CD8-positive, alpha-beta memory T cell (primary cell): ENCODE results near the gene NAPB. TPM values are rescaled to one million over a fixed set of nuclear protein-coding genes. Genes with fewer than 3 reads are reported as not detected.

Source experiments
- CTCF ChIA-PET: fragments of 350-600 bp; sonication (Branson Sonifier 250); formaldehyde crosslinking; loops from one replicate; lab custom pipeline; 2021; ENCODE audit warnings: antibody characterized with exemption; lab: Charles Lee
- POLR2A ChIA-PET: fragments of 350-600 bp; sonication (Branson Sonifier 250); formaldehyde crosslinking; loops from one replicate; lab custom pipeline; 2021; ENCODE audit warnings: antibody characterized with exemption; lab: Charles Lee
- DNase-seq, 5 donors: peaks; one replicate each; pipeline versions ENCODE4 v3.0.0 to v3.0.0-alpha.2; 2020 to 2022; ENCODE audit warnings: mixed read lengths in 1 of 5
- H3K27ac ChIP-seq: one replicate; pipeline ENCODE4 v1.7.0; 2013; ENCODE audit warnings: low read depth, mild to moderate bottlenecking, low read length, moderate library complexity
- H3K27me3 ChIP-seq: 2 replicates; pipeline ENCODE4 v1.7.0; 2013; ENCODE audit warnings: low read length, mild to moderate bottlenecking; ENCODE audit not compliant: insufficient read depth, poor library complexity, severe bottlenecking
- H3K36me3 ChIP-seq: 2 replicates; pipeline ENCODE4 v1.7.0; 2013; ENCODE audit warnings: mild to moderate bottlenecking, low read length, moderate library complexity; ENCODE audit not compliant: insufficient read depth
- H3K4me1 ChIP-seq: 2 replicates; pipeline ENCODE4 v1.7.0; 2013; ENCODE audit warnings: mild to moderate bottlenecking, low read length, moderate library complexity; ENCODE audit not compliant: insufficient read depth
- H3K4me3 ChIP-seq: 2 replicates; pipeline ENCODE4 v1.7.0; 2013; ENCODE audit warnings: mild to moderate bottlenecking, low read length
- H3K9me3 ChIP-seq: 2 replicates; pipeline ENCODE4 v1.7.0; 2013; ENCODE audit warnings: mild to moderate bottlenecking, low read length
- H3K27ac Mint-ChIP-seq, 8 donors: one replicate each; pipeline ENCODE4 v1.8.0; 2020 to 2021; ENCODE audit warnings: mixed read lengths in 8 of 8, mild to moderate bottlenecking in 6 of 8, inconsistent platforms in 3 of 8, moderate library complexity in 3 of 8
- H3K27me3 Mint-ChIP-seq, 2 donors: one replicate each; pipeline ENCODE4 v1.8.0; 2020 to 2021; ENCODE audit warnings: mixed read lengths in 2 of 2, mild to moderate bottlenecking in 1 of 2, moderate library complexity in 1 of 2
- H3K36me3 Mint-ChIP-seq, 3 donors: one replicate each; pipeline ENCODE4 v1.8.0; 2020 to 2021; ENCODE audit warnings: mixed read lengths in 3 of 3, inconsistent platforms in 1 of 3, mild to moderate bottlenecking in 1 of 3
- H3K4me1 Mint-ChIP-seq, 3 donors: one replicate each; pipeline ENCODE4 v1.8.0; 2020 to 2021; ENCODE audit warnings: mixed read lengths in 3 of 3, inconsistent platforms in 1 of 3, mild to moderate bottlenecking in 1 of 3
- H3K4me3 Mint-ChIP-seq, 7 donors: one replicate each; pipeline ENCODE4 v1.8.0; 2020 to 2021; ENCODE audit warnings: mixed read lengths in 7 of 7, mild to moderate bottlenecking in 6 of 7, moderate library complexity in 4 of 7, inconsistent platforms in 2 of 7
- H3K9me3 Mint-ChIP-seq, 5 donors: one replicate each; pipeline ENCODE4 v1.8.0; 2020 to 2022; ENCODE audit warnings: mixed read lengths in 5 of 5, mild to moderate bottlenecking in 3 of 5, moderate library complexity in 2 of 5, inconsistent platforms in 1 of 5
- polyA plus RNA-seq: library from polyadenylated mRNA; unstranded; fragments of 300-500 nt; fragmentation: Illumina TruSeq; gene quantifications from one replicate; pipeline ENCODE4 v1.2.3, GENCODE V29; 2021
- total RNA-seq, 2 experiments: library from RNA; stranded (reverse); gene quantifications; one replicate each; pipeline ENCODE4 v1.2.3, GENCODE V29; 2021

Gene NAPB
- total and polyA plus RNA-seq, 3 experiments from 2014 or later = 5.2 to 7.6 (median 7.4) TPM

GRCh38 chr20:23337312-23337711 lies 84.0 kb downstream of the NAPB start:
- Mint-ChIP-seq H3K36me3 (no peaks in the 10 kb centered on the region), H3K4me1 (peaks cover 0 to 5% (median 0%) of the 10 kb centered on the region in 3 donors), H3K27ac (no peak overlapping the region), H3K9me3 (no peaks in the 10 kb centered on the region), H3K4me3 (no peak overlapping the region), H3K27me3 (peaks cover 4 to 16% of the 10 kb centered on the region in 2 donors)
- H3K4me1 ChIP-seq = no peaks in the 10 kb centered on the region
- H3K27me3 ChIP-seq = no peaks in the 10 kb centered on the region
- POLR2A ChIA-PET = no interaction called here
- no peak overlapping the region for H3K4me3 ChIP-seq
- CTCF ChIA-PET = no interaction called here
- no peaks in the 10 kb centered on the region for H3K9me3 ChIP-seq
- no peak overlapping the region for H3K27ac ChIP-seq
- no peaks in the 10 kb centered on the region for H3K36me3 ChIP-seq
- DNase-seq = no peak

GRCh38 chr20:23336476-23336875 lies 84.8 kb downstream of the NAPB start:
- H3K36me3 ChIP-seq = no peaks in the 10 kb centered on the region
- Mint-ChIP-seq H3K4me3 (no peak overlapping the region), H3K27me3 (peaks cover 4 to 14% of the 10 kb centered on the region in 2 donors), H3K27ac (no peak overlapping the region), H3K9me3 (no peaks in the 10 kb centered on the region), H3K4me1 (peaks cover 0 to 5% (median 0%) of the 10 kb centered on the region in 3 donors), H3K36me3 (no peaks in the 10 kb centered on the region)
- H3K4me1 ChIP-seq = no peaks in the 10 kb centered on the region
- no peak overlapping the region for H3K27ac ChIP-seq
- H3K27me3 ChIP-seq = no peaks in the 10 kb centered on the region
- ChIA-PET CTCF (no interaction called here), POLR2A (no interaction called here)
- no peak for DNase-seq
- H3K4me3 ChIP-seq = no peak overlapping the region
- H3K9me3 ChIP-seq = no peaks in the 10 kb centered on the region

GRCh38 chr20:23335521-23335920 lies 85.8 kb downstream of the NAPB start:
- H3K4me3 Mint-ChIP-seq = no peak overlapping the region
- ChIA-PET CTCF (no interaction called here), POLR2A (no interaction called here)

GRCh38 chr20:23334111-23334510 lies 87.2 kb downstream of the NAPB start:
- H3K27me3 ChIP-seq = no peaks in the 10 kb centered on the region
- no peak overlapping the region for H3K27ac Mint-ChIP-seq
- CTCF ChIA-PET = no interaction called here

More at GRCh38 chr20:23335521-23335920, 85.8 kb downstream of the NAPB start:
- Histone ChIP-seq H3K4me1 (no peaks in the 10 kb centered on the region), H3K4me3 (no peak overlapping the region), H3K9me3 (no peaks in the 10 kb centered on the region), H3K27ac (no peak overlapping the region), H3K27me3 (no peaks in the 10 kb centered on the region), H3K36me3 (no peaks in the 10 kb centered on the region)
- H3K4me1 Mint-ChIP-seq = peaks cover 0 to 5% (median 0%) of the 10 kb centered on the region in 3 donors
- no peaks in the 10 kb centered on the region for H3K9me3 Mint-ChIP-seq
- no peak overlapping the region for H3K27ac Mint-ChIP-seq
- H3K36me3 Mint-ChIP-seq = no peaks in the 10 kb centered on the region
- no peak for DNase-seq
- peaks cover 4 to 13% of the 10 kb centered on the region in 2 donors for H3K27me3 Mint-ChIP-seq

GRCh38 chr20:23332467-23332866 lies 88.8 kb downstream of the NAPB start:
- H3K36me3 Mint-ChIP-seq = peaks cover 0 to 2% (median 0%) of the 10 kb centered on the region in 3 donors
- no peak overlapping the region for H3K27ac Mint-ChIP-seq
- no peaks in the 10 kb centered on the region for H3K27me3 ChIP-seq
- no peak for DNase-seq
- H3K9me3 Mint-ChIP-seq = no peaks in the 10 kb centered on the region
- no peak overlapping the region for H3K27ac ChIP-seq
- H3K9me3 ChIP-seq = no peaks in the 10 kb centered on the region
- no peak overlapping the region for H3K4me3 Mint-ChIP-seq
- no peaks in the 10 kb centered on the region for H3K4me1 ChIP-seq
- ChIA-PET CTCF (interaction anchor here (1.3 to 1.5 kb wide), 2 partner anchors 10 to 17 kb away, joined by 3 to 4 read pairs; no protein-coding TSS in a partner anchor), POLR2A (no interaction called here)
- no peaks in the 10 kb centered on the region for H3K36me3 ChIP-seq
- H3K4me1 Mint-ChIP-seq = peaks cover 0 to 5% (median 0%) of the 10 kb centered on the region in 3 donors
- peaks cover 0 to 5% of the 10 kb centered on the region in 2 donors for H3K27me3 Mint-ChIP-seq
- no peak overlapping the region for H3K4me3 ChIP-seq

More at GRCh38 chr20:23334111-23334510, 87.2 kb downstream of the NAPB start:
- Mint-ChIP-seq H3K4me1 (peaks cover 0 to 5% (median 0%) of the 10 kb centered on the region in 3 donors), H3K27me3 (peaks cover 1 to 7% of the 10 kb centered on the region in 2 donors), H3K36me3 (peaks cover 0 to 2% (median 0%) of the 10 kb centered on the region in 3 donors), H3K9me3 (no peaks in the 10 kb centered on the region), H3K4me3 (no peak overlapping the region)
- H3K36me3 ChIP-seq = no peaks in the 10 kb centered on the region
- no peak overlapping the region for H3K4me3 ChIP-seq
- H3K27ac ChIP-seq = no peak overlapping the region
- DNase-seq = no peak
- H3K4me1 ChIP-seq = no peaks in the 10 kb centered on the region
- H3K9me3 ChIP-seq = no peaks in the 10 kb centered on the region
- POLR2A ChIA-PET = no interaction called here

- Mint-ChIP-seq H3K4me1 (peaks cover 0 to 5% (median 0%) of the 10 kb centered on the region in 3 donors), H3K36me3 (peaks cover 0 to 2% (median 0%) of the 10 kb centered on the region in 3 donors), H3K4me3 (no peak overlapping the region), H3K9me3 (no peaks in the 10 kb centered on the region), H3K27me3 (peaks cover 0 to 5% of the 10 kb centered on the region in 2 donors), H3K27ac (no peak overlapping the region)
- Histone ChIP-seq H3K27me3 (no peaks in the 10 kb centered on the region), H3K4me3 (no peak overlapping the region), H3K27ac (no peak overlapping the region), H3K4me1 (no peaks in the 10 kb centered on the region), H3K36me3 (no peaks in the 10 kb centered on the region), H3K9me3 (no peaks in the 10 kb centered on the region)
- no peak for DNase-seq
- ChIA-PET CTCF (interaction anchor here (1.3 kb wide), 1 partner anchor 18 kb away, joined by 3 read pairs; no protein-coding TSS in a partner anchor), POLR2A (no interaction called here)
These were observed 89.6 kb downstream of the NAPB start for GRCh38 chr20:23331450-23332350.

GRCh38 chr20:23327617-23328333 lies 93.5 kb downstream of the NAPB start:
- Mint-ChIP-seq H3K9me3 (no peaks in the 10 kb centered on the region), H3K27ac (no peak overlapping the region), H3K36me3 (peaks cover 0 to 2% (median 0%) of the 10 kb centered on the region in 3 donors), H3K4me3 (no peak overlapping the region), H3K4me1 (no peaks in the 10 kb centered on the region), H3K27me3 (no peaks in the 10 kb centered on the region)
- no peaks in the 10 kb centered on the region for H3K9me3 ChIP-seq
- no peaks in the 10 kb centered on the region for H3K4me1 ChIP-seq
- H3K27me3 ChIP-seq = no peaks in the 10 kb centered on the region
- H3K36me3 ChIP-seq = no peaks in the 10 kb centered on the region
- POLR2A ChIA-PET = no interaction called here
- DNase-seq = no peak
- CTCF ChIA-PET = no interaction called here
- H3K4me3 ChIP-seq = no peak overlapping the region
- H3K27ac ChIP-seq = no peak overlapping the region

- Histone ChIP-seq H3K4me3 (no peak overlapping the region), H3K36me3 (no peaks in the 10 kb centered on the region), H3K27ac (no peak overlapping the region), H3K4me1 (no peaks in the 10 kb centered on the region), H3K27me3 (no peaks in the 10 kb centered on the region), H3K9me3 (no peaks in the 10 kb centered on the region)
- no peaks in the 10 kb centered on the region for H3K27me3 Mint-ChIP-seq
- CTCF ChIA-PET = no interaction called here
- H3K27ac Mint-ChIP-seq = no peak overlapping the region
- no peak for DNase-seq
- peaks cover 0 to 2% (median 0%) of the 10 kb centered on the region in 3 donors for H3K36me3 Mint-ChIP-seq
- no peaks in the 10 kb centered on the region for H3K4me1 Mint-ChIP-seq
- H3K9me3 Mint-ChIP-seq = no peaks in the 10 kb centered on the region
- POLR2A ChIA-PET = no interaction called here
- H3K4me3 Mint-ChIP-seq = no peak overlapping the region
These were observed 94.5 kb downstream of the NAPB start for GRCh38 chr20:23326774-23327173.
